ENCODE data around the gene TOR1B. TPM values are rescaled to one million over a fixed set of nuclear protein-coding genes. Genes with fewer than 3 reads are reported as not detected.

TOR1B gene
- polyA plus RNA-seq, 1 donor from 2014 or later, result 52.2 TPM

GRCh38 chr9:129816501-129817435 lies 13.8 kb downstream of the TOR1B start:
- TF ChIP-seq SMC3 (conservative IDR thresholded peaks at IDR 0.05; ENCODE audit: poor library complexity), result no peak
- TF ChIP-seq EP300 (conservative IDR thresholded peaks at IDR 0.05; ENCODE audit: poor library complexity, severe bottlenecking), result no peak
- no peak for TF ChIP-seq TAF1 (IDR thresholded peaks at IDR 0.05; ENCODE audit: low read depth)
- TF ChIP-seq REST (IDR thresholded peaks at IDR 0.05; ENCODE audit: borderline replicate concordance), result no peak
- TF ChIP-seq MXI1 (conservative IDR thresholded peaks at IDR 0.05; ENCODE audit: poor library complexity, severe bottlenecking), result no peak
- no peak for TF ChIP-seq POLR2AphosphoS5 (IDR thresholded peaks at IDR 0.05)
- TF ChIP-seq EZH2 (IDR thresholded peaks at IDR 0.05; ENCODE audit: borderline replicate concordance, insufficient read depth, low read length, poor library complexity, severe bottlenecking), result no peak
- Histone ChIP-seq H3K9me3 (ENCODE audit: low read length) (no peaks in the 10 kb centered on the region), H3K36me3 (ENCODE audit: insufficient read depth, low read length) (no peaks in the 10 kb centered on the region), H2AFZ (ENCODE audit: low read depth, low read length) (no peak overlapping the region), H4K20me1 (ENCODE audit: insufficient read depth) (no peaks in the 10 kb centered on the region), H3K4me2 (ENCODE audit: low read length) (no peak overlapping the region), H3K4me3 (ENCODE audit: low read length) (no peak overlapping the region), H3K27ac (ENCODE audit: low read length) (no peak overlapping the region), H3K27me3 (ENCODE audit: insufficient read depth, low read depth, low read length) (no peaks in the 10 kb centered on the region), H3K9ac (ENCODE audit: low read length) (no peak overlapping the region), H3K79me2 (replicated peaks; ENCODE audit: insufficient read depth, low read length) (no peaks in the 10 kb centered on the region), H3F3A (ENCODE audit: insufficient read depth, low read length, poor library complexity, severe bottlenecking) (no peaks in the 10 kb centered on the region), H3K9me2 (ENCODE audit: insufficient read depth, low read length) (no peaks in the 10 kb centered on the region)

- Histone ChIP-seq H3K9me3 (ENCODE audit: low read length) (no peaks in the 10 kb centered on the region), H3F3A (ENCODE audit: insufficient read depth, low read length, poor library complexity, severe bottlenecking) (no peaks in the 10 kb centered on the region), H3K36me3 (ENCODE audit: insufficient read depth, low read length) (no peaks in the 10 kb centered on the region), H3K9ac (ENCODE audit: low read length) (peak overlapping the region; percentile 83), H3K79me2 (replicated peaks; ENCODE audit: insufficient read depth, low read length) (peaks cover 9% of the 10 kb centered on the region), H4K20me1 (ENCODE audit: insufficient read depth) (no peaks in the 10 kb centered on the region), H3K4me3 (ENCODE audit: low read length) (peak overlapping the region; percentile 87), H3K4me2 (ENCODE audit: low read length) (peak overlapping the region; percentile 51), H3K9me2 (ENCODE audit: insufficient read depth, low read length) (no peaks in the 10 kb centered on the region), H2AFZ (ENCODE audit: low read depth, low read length) (no peak overlapping the region), H3K27me3 (ENCODE audit: insufficient read depth, low read depth, low read length) (no peaks in the 10 kb centered on the region), H3K27ac (ENCODE audit: low read length) (no peak overlapping the region)
- no peak for TF ChIP-seq EZH2 (IDR thresholded peaks at IDR 0.05; ENCODE audit: borderline replicate concordance, insufficient read depth, low read length, poor library complexity, severe bottlenecking)
- no peak for TF ChIP-seq EP300 (conservative IDR thresholded peaks at IDR 0.05; ENCODE audit: poor library complexity, severe bottlenecking)
- no peak for TF ChIP-seq RAD21 (conservative IDR thresholded peaks at IDR 0.05)
- TF ChIP-seq POLR2AphosphoS5 (IDR thresholded peaks at IDR 0.05), result no peak
- TF ChIP-seq SMC3 (conservative IDR thresholded peaks at IDR 0.05; ENCODE audit: poor library complexity), result no peak
- no peak for TF ChIP-seq MXI1 (conservative IDR thresholded peaks at IDR 0.05; ENCODE audit: poor library complexity, severe bottlenecking)
- no peak for TF ChIP-seq CTCF (IDR thresholded peaks at IDR 0.05; ENCODE audit: poor library complexity, severe bottlenecking)
- no peak for TF ChIP-seq REST (IDR thresholded peaks at IDR 0.05; ENCODE audit: borderline replicate concordance)
- TF ChIP-seq TAF1 (IDR thresholded peaks at IDR 0.05; ENCODE audit: low read depth), result no peak
Observed at GRCh38 chr9:129822898-129823541, 20.0 kb downstream of the TOR1B start.
